HT1080 (cell line): ENCODE measurements around the gene REN. TPM values are rescaled to one million over a fixed set of nuclear protein-coding genes. Genes with fewer than 3 reads are reported as not detected.

ENCODE experiments used
- DNase-seq: peaks from one replicate; pipeline ENCODE4 v3.0.0-alpha.2; 2015; ENCODE audit warnings: low read depth
- total RNA-seq: library from RNA; depleted of rRNA; stranded (reverse); fragments of >200 nt; shearing (Covaris generic); gene quantifications from 2 replicates; pipeline ENCODE4 v1.2.3, GENCODE V29; 2014

REN gene
- total RNA-seq, 1 experiment from 2014 or later: not detected

DNA sequence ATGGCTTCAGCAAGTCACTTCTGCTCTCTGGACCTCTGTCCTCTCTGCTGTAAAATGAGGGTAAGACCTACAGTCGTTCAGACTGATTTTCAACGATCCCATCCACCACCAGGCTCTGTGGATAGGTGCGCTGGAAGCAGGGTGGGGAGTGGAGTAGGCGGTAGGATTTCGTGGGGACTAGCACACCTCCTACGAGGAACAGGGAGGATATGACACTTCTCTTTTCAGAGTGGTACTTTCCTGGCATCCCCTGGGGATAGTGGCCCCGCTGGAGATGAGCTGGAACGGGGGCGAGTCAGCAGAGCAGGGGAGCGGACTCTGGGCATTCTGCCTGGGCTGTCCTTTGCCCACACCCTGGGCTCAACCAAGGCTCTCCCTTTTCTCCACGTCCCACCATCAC lies 32.0 kb downstream of the REN start:
- DNase-seq: no peak

DNA sequence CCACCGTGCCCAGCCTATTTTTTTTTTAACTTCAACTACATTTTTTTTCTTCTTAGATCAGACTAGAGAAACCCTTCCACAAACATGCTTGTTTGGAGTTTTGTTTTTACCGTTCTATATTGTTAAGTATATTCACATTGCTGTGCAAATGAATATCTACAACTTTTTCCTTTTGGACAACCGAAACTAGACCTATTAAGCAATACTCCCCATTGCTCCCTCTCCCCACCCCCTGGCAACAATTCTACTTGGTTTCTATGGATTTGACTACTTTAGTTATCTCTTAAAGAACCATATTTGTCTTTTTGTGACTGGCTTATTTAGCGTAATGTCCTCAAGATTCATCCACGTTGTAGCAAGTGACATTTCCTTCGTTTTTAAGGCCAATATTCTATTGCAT lies 33.4 kb downstream of the REN start:
- no peak for DNase-seq

DNA sequence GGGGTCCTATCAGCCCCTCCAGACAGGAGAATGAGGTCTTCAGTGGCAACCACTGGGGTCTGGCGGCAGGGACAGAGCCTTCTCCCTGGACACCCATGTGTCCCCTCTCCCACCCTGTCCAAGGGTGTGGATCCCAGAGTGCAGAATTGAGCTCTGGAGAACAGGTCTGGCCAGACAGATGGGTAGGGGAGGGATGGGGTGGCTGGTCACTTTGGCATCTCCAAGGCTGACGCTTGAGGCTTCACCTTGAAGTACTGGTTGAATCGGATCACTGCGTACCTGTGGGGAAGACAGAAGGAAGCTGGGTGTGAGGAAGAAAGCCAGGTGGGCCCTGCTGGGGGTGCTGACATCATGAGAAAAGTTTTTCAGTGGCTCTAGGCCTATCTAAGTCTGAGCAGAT lies 34.2 kb downstream of the REN start:
- DNase-seq: no peak

DNA sequence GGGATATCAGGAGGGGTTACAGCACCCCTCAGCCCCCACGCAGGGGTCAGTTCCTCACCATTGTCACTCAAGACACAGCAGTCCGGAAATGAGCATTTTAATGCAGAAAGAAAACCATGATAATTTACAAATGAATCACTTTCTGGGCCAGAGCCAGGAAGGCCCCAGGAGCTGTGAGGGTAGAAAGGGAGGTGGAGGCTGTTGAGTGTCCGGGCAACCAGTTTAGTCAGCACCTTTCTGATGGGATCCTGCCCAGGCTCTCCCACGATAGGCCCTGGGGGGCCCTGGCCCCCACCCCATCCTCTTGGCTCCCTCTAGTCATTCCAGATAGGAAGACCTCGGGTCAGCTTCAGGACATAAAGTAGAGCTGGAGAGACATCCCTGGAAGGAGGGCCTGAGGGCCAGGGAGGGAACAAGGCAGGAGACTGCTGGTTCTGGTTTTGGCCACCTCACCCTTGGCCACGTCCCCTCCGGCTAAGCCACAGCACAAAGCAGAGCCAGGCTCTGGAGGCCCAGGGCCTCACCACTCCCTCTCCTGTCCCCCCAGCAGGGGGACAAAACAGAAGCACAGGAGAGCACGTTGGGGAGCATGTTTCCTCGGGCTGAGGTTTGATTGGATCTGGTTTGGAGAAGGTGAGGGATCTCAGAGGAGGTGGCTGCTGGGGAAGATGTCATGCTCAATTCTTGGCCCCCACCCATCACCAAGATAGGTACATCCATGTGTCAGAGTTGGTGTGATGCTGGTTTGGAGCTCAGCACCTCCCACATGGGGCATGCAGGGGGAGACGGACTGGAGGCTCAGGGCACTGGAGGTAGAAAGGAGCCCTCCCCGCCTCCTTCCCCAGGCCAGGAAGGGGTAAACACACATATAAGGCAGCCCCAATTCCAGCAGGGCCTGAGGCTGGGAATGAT lies 34.9 kb downstream of the REN start:
- peak; percentile 93 for DNase-seq

DNA sequence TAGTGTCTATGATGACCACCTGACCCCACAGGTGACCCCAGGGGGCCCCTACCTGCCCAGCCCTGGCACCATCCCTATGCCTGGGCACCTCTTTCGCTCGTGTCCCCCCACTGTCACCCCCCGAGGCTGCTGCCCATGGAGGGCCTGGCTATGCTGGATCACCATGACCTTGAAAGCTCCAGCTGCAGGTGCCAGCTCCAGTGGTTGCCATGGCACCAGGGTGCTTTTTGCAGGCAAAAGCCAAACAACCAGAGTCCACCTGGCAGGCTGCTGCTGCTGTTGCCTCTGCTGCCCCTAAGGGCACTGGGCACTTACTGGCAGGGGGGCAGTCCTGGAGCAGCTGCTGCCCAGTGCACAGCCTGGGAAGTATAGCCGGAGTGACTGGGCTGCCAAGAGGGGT lies 36.0 kb downstream of the REN start:
- peak; percentile 20 for DNase-seq

DNA sequence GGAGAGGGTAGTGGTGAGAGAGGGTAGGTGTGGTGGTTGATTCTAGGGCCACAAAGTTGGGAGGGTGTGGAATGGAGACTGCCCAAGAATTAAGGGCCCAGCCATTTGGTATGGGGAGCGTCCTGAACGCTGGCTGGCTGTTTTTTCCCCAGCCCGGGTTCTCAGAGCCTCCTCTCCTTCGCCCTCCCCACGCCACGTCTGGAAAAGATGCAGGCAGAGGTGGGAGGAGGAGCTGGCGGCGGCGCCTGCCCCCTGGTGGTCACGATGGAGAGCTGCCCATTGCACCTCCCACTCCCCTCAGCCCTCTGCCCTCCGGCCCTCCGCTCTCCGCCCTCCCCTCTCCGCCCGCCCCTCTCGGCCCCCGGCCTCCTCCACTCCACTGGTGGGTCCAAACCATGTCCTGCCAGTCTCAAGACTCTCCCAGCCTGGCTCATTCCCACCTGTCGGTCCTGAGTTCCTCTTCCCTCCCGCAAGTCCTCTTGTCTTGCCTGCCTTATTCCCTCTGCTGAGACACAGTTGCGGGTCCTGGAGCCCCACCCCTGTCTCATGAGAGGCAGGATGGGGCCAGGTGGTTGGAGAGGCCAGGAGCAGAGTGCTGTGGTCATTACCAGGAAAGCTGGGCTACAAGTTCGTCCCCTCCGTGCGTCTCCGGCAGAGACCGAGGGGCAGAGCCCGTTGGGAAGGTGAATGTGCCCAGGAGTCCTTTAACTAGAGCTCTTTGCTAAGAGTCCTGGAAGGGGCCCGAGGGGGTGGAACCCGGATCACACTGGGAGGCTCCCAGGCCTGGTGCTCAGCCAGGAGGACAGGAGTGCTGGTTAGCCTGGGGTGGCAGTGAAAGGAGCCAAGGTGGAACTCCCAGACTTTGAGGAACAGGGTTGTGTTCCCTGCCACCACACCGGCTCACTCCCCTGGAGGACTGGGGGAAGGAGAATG lies 36.9 kb downstream of the REN start:
- DNase-seq: peak; percentile 59

DNA sequence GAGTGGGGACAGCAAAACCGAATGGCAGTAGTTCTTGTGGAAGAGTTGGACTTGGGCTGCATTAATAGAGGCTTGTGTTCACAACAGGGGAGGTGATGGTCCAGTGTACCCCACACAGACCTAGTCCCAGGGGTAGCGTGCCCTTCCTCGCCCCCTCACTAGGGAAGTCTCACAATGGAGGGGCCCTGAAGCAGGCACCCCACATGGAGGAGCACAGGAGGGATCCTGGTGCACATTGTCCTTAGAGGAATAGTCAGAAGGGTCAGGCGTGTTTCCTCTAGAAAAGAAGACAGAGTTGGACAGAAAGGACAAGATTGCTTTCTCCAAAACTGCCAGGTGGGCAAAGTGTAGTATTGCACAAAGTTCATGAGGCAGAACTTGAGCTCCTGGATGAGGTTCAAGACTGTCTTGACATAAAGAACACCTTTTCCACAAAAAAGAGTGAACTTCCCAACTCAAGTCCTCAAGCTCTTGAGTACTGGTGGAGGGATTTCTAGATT lies 37.6 kb downstream of the REN start:
- no peak for DNase-seq

DNA sequence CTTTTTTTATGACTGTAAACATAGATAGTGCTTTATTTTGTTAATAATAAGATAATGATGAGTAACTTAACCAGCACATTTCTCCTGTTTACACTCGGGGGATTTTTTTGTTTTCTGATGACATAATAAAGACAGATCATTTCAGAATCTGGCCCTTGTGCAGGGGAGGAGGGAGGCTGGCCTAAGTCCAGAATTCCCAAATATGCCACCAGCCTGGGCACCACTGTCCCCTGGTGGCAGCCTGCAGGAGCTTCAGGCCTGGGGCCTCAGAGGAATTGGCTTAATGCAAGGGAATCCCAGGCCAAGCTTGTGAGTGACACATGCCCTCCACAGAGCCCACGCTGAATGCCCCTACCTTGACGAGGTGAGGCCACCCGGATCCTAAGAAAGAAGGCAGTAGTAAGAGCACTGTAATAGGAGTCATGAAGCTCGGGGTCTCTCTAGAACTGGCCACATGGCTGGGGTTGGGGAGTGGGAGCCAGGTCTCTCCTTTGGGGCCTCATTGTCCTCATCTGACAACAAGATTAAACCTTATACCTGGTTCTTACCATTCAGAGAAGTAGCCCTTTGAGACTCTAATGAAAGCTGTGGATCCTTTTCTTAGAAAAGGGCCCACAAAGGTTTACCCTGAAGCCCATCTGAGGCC lies 38.4 kb downstream of the REN start:
- DNase-seq: peak; percentile 76

DNA sequence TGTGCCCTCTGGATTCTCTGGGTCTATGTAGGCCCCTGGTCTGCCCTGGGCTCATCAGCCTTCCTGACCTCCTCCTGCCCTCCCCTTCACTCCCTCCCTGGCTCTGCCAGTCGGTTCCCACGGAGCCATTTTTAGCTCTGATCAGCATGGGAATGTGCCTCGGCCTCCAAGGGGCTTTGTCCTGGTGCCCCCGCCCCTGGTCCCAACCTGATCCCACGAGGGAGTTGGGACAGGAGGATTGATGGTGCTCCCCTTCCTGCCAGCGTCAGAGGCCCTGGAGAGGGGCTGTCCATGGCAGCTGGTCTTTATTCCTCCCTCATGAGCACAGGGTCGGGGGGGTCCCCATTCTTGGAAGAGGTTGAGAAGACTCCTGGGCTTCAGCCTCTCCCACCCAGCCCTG lies 39.2 kb downstream of the REN start:
- DNase-seq: no peak

DNA sequence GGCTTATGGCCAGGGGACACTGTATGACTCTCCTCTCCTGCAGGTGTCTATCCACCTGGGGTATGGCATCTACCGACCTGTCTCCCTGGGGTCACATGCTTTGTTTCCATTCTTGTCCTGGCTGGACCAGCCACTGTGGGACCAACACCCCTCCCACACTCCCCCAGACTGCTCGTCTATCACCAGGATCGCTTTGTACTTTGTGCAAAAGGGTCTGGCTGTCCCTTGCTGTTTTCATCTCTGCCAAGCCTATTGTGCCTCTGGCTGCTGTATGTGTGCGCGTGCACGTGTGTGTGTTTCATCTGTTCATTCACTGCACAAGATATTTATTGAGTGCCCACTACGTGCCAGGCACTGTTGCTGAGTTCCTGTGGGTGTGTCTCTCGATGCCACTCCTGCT lies 39.8 kb downstream of the REN start:
- no peak for DNase-seq

DNA sequence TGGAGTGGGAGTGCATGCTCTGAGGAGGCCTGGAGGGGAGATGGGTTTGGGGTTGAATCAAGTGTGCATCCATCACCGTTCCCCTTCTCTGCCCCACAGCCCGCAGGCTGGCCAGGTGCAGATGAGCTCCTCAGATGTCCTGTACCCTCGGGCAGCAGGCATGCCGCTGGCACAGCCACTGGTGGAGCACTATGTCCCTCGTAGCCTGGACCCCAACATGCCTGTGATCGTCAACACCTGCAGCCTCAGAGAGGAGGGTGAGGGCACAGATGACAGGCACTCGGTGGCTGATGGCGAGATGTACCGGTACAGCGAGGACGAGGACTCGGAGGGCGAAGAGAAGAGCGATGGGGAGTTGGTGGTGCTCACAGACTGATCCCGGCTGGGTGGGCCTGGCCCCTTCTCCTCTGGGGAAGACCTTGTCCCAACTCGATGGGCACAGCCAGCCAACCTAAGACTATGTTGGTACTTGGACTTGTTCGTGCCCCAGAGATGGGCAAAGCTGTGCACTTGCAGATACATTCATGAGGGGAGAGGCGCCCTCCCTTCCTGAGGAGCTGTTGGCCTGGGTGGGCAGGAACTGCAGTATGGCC lies 40.3 kb downstream of the REN start:
- no peak for DNase-seq

DNA sequence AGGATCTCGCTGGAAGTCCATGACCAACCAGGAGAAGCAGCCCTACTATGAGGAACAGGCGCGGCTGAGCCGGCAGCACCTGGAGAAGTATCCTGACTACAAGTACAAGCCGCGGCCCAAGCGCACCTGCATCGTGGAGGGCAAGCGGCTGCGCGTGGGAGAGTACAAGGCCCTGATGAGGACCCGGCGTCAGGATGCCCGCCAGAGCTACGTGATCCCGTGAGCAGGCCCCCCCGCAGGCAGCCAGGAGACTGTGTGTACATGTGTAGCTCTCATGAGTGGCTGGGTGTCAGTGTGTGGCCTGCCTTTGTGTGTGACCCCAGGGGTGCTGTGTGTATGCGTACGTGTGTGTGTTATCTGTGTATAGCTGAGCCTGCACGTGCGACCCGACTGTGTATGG lies 41.5 kb downstream of the REN start:
- no peak for DNase-seq

DNA sequence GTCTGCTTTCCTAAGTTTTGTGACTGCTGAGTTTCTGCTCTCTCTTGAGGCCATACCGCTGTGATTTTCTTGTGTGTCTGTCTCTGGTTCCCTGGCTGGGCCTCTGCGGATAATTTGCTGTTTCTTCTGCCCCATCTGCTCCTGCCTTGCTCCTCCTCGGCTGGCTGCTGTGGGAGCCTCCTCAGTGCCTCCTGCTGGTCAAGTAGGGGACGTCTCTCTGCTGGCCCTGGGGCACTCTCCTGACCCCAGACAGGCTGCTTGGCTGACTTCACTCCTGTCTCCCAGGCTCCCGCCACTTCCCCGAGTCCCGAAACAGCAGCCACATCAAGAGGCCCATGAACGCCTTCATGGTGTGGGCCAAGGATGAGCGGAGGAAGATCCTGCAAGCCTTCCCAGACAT lies 42.8 kb downstream of the REN start:
- no peak for DNase-seq

DNA sequence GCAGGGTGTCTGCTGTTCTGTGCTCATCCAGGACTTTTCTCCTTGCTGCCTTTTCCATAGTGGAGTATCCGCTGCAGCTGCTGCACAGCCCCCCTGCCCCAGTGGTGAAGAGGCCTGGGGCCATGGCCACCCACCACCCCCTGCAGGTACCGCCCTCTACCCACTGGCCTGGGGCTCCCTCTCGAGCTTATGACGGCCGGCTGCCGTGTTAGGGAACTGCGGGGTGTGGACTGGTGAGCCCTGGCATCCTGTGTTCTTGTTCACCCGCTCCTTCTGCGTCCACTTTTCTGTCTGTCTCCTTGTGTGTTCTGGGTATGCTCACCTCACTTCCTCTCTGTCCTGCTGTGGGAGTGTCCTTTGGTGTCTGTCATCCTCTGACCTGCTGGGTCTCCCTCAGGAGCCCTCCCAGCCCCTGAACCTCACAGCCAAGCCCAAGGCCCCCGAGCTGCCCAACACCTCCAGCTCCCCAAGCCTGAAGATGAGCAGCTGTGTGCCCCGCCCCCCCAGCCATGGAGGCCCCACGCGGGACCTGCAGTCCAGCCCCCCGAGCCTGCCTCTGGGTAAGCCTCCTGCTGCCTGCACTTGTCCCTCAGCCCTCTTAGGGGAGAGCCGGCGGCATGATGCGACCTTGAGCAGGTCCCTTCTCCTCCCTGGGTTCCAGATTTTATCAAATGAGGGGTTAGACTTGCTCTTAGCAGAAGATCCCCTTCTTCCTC lies 44.1 kb downstream of the REN start:
- no peak for DNase-seq

DNA sequence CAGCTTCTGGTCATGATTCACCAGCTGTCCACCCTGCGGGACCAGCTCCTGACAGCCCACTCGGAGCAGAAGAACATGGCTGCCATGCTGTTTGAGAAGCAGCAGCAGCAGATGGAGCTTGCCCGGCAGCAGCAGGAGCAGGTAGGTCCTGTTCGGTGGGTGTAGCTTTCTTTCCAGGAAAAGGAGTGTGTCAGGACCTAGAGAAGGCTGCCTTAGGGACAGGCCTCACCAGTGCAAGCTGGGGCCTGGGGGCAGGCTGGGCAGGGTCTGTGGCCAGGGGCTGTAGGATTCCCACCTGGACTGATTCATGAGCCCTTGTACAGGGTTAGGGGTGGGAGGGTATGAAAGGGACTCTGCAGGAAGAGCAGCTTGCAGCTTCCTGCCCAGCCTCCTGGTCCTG lies 49.6 kb downstream of the REN start:
- no peak for DNase-seq

DNA sequence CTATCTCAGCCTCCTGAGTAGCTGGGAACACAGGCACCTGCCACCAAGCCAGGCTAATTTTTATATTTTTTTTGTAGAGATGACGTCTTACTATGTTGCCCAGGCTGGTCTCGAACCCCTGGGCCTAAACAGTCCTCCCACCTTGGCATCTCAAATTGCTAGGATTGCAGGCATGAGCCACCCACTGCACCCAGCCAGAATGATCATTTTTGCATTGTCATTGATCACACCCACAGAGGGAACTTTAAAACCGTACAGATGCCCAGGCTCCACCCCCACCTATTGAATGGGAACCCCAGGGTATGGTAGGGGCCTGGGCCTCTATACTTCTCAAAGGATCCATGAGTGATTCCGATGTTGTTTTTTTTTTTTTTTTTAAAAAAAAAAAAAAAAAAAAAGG lies 51.0 kb downstream of the REN start:
- DNase-seq: no peak

DNA sequence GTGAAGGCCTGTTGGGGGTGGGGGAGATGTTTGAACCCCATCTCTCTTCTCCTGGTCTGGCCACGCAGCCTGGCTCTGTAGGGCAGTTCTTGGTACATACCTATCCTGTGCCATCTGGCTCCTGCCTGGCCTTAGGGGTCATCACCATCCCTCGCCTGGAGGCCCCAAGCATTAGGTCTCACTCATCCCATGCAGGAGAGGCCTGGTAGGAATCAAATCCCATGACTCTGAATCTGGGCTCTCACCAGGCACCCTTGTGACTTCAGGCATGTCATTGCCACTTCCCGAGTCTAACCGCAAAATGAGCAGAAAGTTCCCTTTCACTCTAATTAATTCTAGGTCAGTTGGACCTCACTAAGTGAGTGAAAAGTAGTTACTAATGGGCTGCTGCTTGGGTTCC lies 51.5 kb downstream of the REN start:
- DNase-seq: no peak

DNA sequence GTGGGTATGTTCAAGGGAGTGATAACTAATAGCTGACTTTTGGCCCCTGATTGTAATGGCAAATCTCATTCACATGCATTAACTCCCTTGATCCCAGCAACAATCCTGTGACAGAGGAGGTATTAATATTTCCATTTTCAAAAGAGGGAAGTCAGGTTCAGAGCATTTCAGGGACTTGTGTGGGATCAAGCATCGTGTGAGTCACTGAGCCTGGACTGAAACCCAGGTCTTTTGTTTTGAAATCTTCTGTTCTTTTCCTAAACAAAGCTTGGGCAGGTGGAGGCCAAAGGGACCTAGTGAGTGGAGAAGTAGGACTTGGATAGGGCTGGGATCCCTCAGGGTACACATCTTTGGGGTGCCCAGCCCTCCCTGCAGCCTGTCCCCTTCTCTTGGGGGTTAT lies 52.2 kb downstream of the REN start:
- DNase-seq: no peak

DNA sequence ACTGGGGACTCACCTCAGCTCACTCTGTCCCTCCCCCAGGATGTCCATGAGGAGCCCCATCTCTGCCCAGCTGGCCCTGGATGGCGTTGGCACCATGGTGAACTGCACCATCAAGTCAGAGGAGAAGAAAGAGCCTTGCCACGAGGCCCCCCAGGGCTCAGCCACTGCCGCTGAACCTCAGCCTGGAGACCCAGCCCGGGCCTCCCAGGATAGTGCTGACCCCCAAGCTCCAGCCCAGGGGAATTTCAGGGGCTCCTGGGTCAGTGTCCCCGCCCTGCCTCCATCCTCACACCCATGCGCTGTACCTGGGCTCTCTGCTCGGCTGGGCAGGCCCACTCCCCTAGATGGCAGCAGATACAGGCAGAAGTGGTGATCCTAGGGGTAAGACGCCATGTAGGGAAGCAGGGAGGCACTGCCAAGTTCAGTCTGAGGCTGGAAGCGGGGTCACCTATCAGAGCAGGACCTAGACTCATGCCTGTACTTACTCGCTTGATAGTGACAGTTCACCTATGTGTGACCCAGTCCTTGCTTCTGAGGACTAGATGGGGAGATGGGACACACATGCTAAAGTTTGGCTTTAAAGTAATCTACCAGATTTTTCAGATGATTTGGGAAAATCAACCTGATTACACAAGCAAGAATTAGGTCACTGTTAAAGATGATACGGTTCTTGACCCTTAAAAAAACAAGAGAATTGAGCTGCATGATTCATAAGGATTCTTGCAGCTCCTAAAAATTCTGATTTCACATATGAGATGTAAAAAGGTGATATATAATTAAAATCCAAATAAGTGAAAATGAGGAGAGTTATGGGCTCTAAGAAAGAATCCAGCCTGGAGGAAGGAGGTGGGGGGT lies 53.0 kb downstream of the REN start:
- DNase-seq: no peak
